ENCODE data around the gene CYTH1.

CYTH1 gene

GRCh38 chr17:78641666-78642065 is 140.4 kb downstream of the CYTH1 start:
- DNase-seq, result no peak

GRCh38 chr17:78641243-78641642 is 140.8 kb downstream of the CYTH1 start:
- no peak for DNase-seq

GRCh38 chr17:78640700-78641099 is 141.4 kb downstream of the CYTH1 start:
- DNase-seq, result no peak

- no peak for DNase-seq
These were observed 144.2 kb downstream of the CYTH1 start for GRCh38 chr17:78637643-78638420.

DNA sequence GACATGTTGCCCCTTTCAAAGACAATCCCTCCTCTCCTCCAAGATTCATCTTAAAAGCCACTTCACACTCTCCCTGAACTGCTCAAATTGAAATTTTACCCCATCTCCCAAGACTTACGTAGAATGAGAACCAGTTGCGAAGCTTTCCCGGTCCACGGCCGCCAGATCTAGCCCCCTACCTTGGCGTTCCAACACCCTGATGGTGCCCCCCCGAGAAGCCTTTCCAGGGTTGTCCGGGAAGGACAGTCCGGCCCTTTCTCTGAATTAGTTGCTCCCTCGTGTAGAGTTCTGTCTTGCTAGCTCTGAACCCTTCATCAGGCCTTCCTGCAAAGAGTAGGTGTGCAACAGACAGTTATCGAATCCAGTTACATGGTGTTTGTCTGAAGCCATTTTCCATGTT is 144.9 kb downstream of the CYTH1 start:
- DNase-seq, result no peak

- no peak for DNase-seq
These were observed 147.9 kb downstream of the CYTH1 start for GRCh38 chr17:78634154-78634553.

GRCh38 chr17:78629436-78629995 is 152.6 kb downstream of the CYTH1 start:
- no peak for DNase-seq

DNA sequence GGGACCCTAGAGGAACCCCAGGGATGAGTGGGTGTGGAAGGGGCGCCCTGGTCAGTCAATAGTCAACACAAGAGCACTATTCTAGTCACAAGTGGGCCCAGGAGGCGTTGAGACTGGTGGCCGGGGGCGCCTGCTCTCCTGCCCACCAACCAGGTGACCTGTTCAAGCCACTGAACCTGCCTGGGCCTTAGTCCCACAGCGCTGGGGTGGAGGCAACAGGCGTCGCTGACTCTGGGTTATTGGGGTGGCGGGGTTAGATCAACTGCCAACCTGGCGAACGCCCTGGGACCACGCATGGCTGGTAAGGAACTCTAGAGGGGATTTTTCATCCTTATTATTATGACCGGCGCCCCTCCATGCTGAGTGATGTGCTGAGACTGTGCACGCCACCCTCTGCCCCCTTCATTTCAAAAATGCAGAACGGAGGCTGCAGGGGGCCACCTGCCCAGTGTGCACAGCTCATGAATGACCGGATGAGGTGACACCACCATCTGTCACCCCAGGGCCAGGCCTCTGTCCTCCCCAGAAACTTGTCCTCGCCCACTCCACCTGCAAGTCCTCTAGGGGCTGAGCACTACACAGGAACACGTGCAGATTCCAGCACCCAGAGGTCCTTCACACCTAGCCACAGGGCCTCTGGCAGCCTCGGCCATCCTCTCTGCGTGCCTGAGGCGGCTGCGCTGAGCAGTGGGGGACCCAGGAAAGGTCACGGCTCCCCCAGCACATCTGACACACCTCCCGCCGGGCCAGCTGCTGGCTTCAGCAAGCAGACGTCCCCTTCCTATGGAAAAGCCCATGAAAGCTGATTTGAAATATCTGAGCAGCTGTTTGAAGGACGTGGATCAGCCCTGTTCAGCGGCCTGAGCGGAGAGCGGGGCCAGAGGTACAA is 153.3 kb downstream of the CYTH1 start:
- no peak for DNase-seq

- DNase-seq, result no peak
These were observed 157.5 kb downstream of the CYTH1 start for GRCh38 chr17:78624324-78625151.
